ENCODE data around the gene MGMT. TPM values are rescaled to one million over a fixed set of nuclear protein-coding genes. Genes with fewer than 3 reads are reported as not detected.

The MGMT gene
- total and polyA plus RNA-seq, 2 of the 4 experiments (the other 2 are of a cell fraction): 11.5 to 17.8 TPM

DNA sequence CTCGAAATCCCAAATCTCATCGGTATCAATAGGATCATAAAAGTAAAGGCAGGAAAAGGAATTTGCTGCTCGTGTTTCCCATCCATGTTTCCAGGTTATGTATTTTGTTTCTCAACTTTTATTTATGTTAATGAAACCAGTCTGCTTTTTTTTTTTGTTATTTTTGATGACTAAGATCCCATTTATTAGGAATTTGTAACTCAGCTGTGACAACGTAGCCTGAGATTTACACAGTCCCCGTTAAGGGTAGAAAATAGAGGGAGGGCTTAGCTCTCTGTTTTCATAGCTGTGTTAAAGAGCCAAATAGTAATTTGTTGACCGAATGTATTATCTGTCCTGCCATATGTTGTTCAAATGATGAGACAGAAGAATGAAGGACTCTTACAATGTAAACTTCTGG is 164.0 kb downstream of the MGMT start:
- Histone ChIP-seq H4K5ac (ENCODE audit: low read depth, low read length) (no peak overlapping the region), H3K27me3 (ENCODE audit: control insufficient read depth, insufficient read depth, low read length) (no peaks in the 10 kb centered on the region), H2AFZ (replicated peaks; ENCODE audit: low read length, poor library complexity) (no peak overlapping the region), H2BK20ac (ENCODE audit: low read depth, low read length) (no peak overlapping the region), H2AK5ac (ENCODE audit: low read depth, low read length) (no peak overlapping the region), H3K14ac (replicated peaks; ENCODE audit: low read depth, low read length) (no peak overlapping the region), H2BK5ac (ENCODE audit: low read depth, low read length, poor library complexity, severe bottlenecking) (no peak overlapping the region), H2BK15ac (ENCODE audit: low read depth, low read length) (no peak overlapping the region), H3K23ac (ENCODE audit: low read depth, low read length) (no peak overlapping the region), H3K4me2 (ENCODE audit: low read depth, low read length) (no peak overlapping the region), H3K27ac (ENCODE audit: insufficient read depth, low read length) (no peak overlapping the region), H3K9me3 (ENCODE audit: control insufficient read depth, insufficient read depth, low read length) (peaks cover 5% of the 10 kb centered on the region; the same call in 1 of the 2 replicates), H4K8ac (ENCODE audit: low read depth in 2 of 2, low read length in 2 of 2) (no peak overlapping the region), H3K56ac (ENCODE audit: extremely low read depth, insufficient read depth, low read length) (no peak overlapping the region), H4K91ac (ENCODE audit: insufficient read depth, low read depth, low read length) (no peak overlapping the region), H3K36me3 (ENCODE audit: control insufficient read depth, insufficient read depth, low read length) (no peaks in the 10 kb centered on the region), H3K9ac (ENCODE audit: low read depth, low read length) (no peak overlapping the region), H3K4me1 (ENCODE audit: control insufficient read depth, insufficient read depth, low read length) (peaks cover 7% of the 10 kb centered on the region; the same call in 1 of the 2 replicates), H3K79me1 (ENCODE audit: low read depth in 1 of 2, low read length in 2 of 2) (no peaks in the 10 kb centered on the region; a peak in 1 of 4 replicates), H3K4me3 (ENCODE audit: insufficient read depth, low read depth, low read length) (no peak overlapping the region), H2AK9ac (replicated peaks; ENCODE audit: low read depth, low read length, poor library complexity) (no peak overlapping the region), H3K9me1 (ENCODE audit: insufficient read depth, low read length) (no peaks in the 10 kb centered on the region), H2BK120ac (ENCODE audit: low read depth, low read length) (no peak overlapping the region), H4K20me1 (ENCODE audit: insufficient read depth, low read length) (no peaks in the 10 kb centered on the region), H3K4ac (ENCODE audit: low read depth, low read length) (no peak overlapping the region), H3K18ac (ENCODE audit: low read depth, low read length) (no peak overlapping the region)
- no TSS peak for BruUV-seq (replicated peaks)
- in situ Hi-C loops (cut with MboI; ENCODE audit: low sequenced_read_pairs): no loop called here
- no peak for TF ChIP-seq CEBPB (IDR thresholded peaks at IDR 0.05; ENCODE audit: low read depth, low read length)
- TF ChIP-seq RFX5 (IDR thresholded peaks at IDR 0.05; ENCODE audit: low read depth, low read length): no peak
- no peak for TF ChIP-seq MAFK (IDR thresholded peaks at IDR 0.05; ENCODE audit: low read depth, low read length)
- TF ChIP-seq, protein P1, sequence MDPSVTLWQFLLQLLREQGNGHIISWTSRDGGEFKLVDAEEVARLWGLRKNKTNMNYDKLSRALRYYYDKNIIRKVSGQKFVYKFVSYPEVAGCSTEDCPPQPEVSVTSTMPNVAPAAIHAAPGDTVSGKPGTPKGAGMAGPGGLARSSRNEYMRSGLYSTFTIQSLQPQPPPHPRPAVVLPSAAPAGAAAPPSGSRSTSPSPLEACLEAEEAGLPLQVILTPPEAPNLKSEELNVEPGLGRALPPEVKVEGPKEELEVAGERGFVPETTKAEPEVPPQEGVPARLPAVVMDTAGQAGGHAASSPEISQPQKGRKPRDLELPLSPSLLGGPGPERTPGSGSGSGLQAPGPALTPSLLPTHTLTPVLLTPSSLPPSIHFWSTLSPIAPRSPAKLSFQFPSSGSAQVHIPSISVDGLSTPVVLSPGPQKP (IDR thresholded peaks at IDR 0.05; ENCODE audit: borderline replicate concordance, low read depth, low read length): no peak
- TF ChIP-seq, protein P2, sequence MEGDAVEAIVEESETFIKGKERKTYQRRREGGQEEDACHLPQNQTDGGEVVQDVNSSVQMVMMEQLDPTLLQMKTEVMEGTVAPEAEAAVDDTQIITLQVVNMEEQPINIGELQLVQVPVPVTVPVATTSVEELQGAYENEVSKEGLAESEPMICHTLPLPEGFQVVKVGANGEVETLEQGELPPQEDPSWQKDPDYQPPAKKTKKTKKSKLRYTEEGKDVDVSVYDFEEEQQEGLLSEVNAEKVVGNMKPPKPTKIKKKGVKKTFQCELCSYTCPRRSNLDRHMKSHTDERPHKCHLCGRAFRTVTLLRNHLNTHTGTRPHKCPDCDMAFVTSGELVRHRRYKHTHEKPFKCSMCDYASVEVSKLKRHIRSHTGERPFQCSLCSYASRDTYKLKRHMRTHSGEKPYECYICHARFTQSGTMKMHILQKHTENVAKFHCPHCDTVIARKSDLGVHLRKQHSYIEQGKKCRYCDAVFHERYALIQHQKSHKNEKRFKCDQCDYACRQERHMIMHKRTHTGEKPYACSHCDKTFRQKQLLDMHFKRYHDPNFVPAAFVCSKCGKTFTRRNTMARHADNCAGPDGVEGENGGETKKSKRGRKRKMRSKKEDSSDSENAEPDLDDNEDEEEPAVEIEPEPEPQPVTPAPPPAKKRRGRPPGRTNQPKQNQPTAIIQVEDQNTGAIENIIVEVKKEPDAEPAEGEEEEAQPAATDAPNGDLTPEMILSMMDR (conservative IDR thresholded peaks at IDR 0.05; ENCODE audit: low read depth, low read length): no peak
- TF ChIP-seq CHD1 (IDR thresholded peaks at IDR 0.05; ENCODE audit: low read depth, low read length): no peak
- no peak for TF ChIP-seq NFE2L2 (IDR thresholded peaks at IDR 0.05; ENCODE audit: low read depth, low read length)
- no peak for TF ChIP-seq POLR2A (IDR thresholded peaks at IDR 0.05; ENCODE audit: low read depth, low read length)
- no peak for TF ChIP-seq RAD21 (IDR thresholded peaks at IDR 0.05; ENCODE audit: low read length)
- no peak for TF ChIP-seq MXI1 (IDR thresholded peaks at IDR 0.05; ENCODE audit: borderline replicate concordance, low read depth, low read length)
- DNase-seq: peak; percentile 41
- no CpG with 5 or more reads among the region's 6 CpGs for WGBS, 2 experiments (ENCODE audit: extremely low coverage in 2 of 2, insufficient read length in 1 of 2)
- dilution Hi-C loops (cut with HindIII; ENCODE audit: low sequenced_read_pairs, unreplicated experiment): no loop called here
- peak; percentile 61; the same call in 1 of the 2 replicates for ATAC-seq (ENCODE audit: low read depth)
- ChIA-PET POLR2A (ENCODE audit: unreplicated experiment) (no interaction called here), CTCF (no interaction called here)
- intact Hi-C loops (cut with micrococcal nuclease): no loop called here

Measured in IMR-90 (cell line).